Cardiac muscle cell (in vitro differentiated cells and primary cell): Measurements from ENCODE around the gene GDNF. TPM values are rescaled to one million over a fixed set of nuclear protein-coding genes. Genes with fewer than 3 reads are reported as not detected.
A peak's percentile ranks its signal among the peaks of the same experiment; 100 is the strongest.

ENCODE experiments used
- DNase-seq, 2 donors: peaks; one replicate each; pipeline versions ENCODE4 v3.0.0 to v3.0.0-alpha.2; 2010 to 2017; ENCODE audit warnings: low read depth in 1 of 2, low spot score in 1 of 2
- H3K27ac ChIP-seq: fragments of 200-600 bp; sonication (generic); 2 replicates; pipeline ENCODE4 v1.5.1; 2016
- H3K27me3 ChIP-seq: fragments of 200-600 bp; sonication (generic); 2 replicates; pipeline ENCODE4 v1.6.0; 2016; ENCODE audit warnings: control low read depth
- H3K36me3 ChIP-seq: fragments of 200-600 bp; sonication (generic); 2 replicates; pipeline ENCODE4 v1.5.1; 2016; ENCODE audit warnings: control low read depth
- H3K4me1 ChIP-seq: fragments of 200-600 bp; sonication (generic); 2 replicates; pipeline ENCODE4 v1.8.1; 2017; ENCODE audit warnings: low read depth, mild to moderate bottlenecking, mixed run types
- H3K4me3 ChIP-seq: fragments of 200-600 bp; sonication (generic); 2 replicates; pipeline ENCODE4 v1.5.1; 2016; ENCODE audit warnings: mild to moderate bottlenecking
- H3K9me3 ChIP-seq: fragments of 200-600 bp; sonication (generic); 2 replicates; pipeline ENCODE4 v1.5.1; 2017; ENCODE audit warnings: low read depth, mild to moderate bottlenecking, control low read depth
- CTCF ChIP-seq: IDR thresholded peaks from 2 replicates; pipeline ENCODE4 v1.5.1; 2012; ENCODE audit warnings: low read depth, mild to moderate bottlenecking, low read length
- polyA plus RNA-seq: library from polyadenylated mRNA; unstranded; fragments of >200 nt; fragmentation: Nextera tagmentation; extraction: Ambion mirVana; gene quantifications from 2 replicates; pipeline ENCODE4 v1.2.1, GENCODE V29; 2016
- total RNA-seq: library from RNA; depleted of rRNA; stranded (reverse); fragments of >200 nt; gene quantifications from 2 replicates; pipeline ENCODE4 v1.2.3, GENCODE V29; 2016

Gene GDNF
- total and polyA plus RNA-seq, 2 experiments from 2014 or later, result not detected

DNA sequence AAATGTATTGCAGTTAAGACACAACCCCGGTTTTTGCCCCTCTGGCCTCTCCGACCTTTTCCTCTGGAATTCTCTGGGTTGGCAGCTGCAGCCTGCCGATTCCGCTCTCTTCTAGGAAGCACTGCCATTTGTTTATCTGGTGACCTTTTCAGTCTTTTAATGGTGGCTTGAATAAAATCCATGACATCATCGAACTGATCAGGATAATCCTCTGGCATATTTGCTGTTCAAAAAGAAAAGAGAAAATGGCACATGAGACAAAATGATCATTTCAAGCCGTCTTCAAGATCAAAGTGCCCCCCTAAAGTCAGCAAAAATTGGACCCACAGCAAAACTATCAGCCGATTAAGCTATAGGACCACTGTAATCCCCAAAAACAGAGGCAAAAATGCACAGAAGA is 23.9 kb downstream of the GDNF start:
- Histone ChIP-seq H3K27ac (no peak overlapping the region), H3K4me3 (no peak overlapping the region), H3K36me3 (no peaks in the 10 kb centered on the region), H3K9me3 (no peaks in the 10 kb centered on the region), H3K4me1 (no peaks in the 10 kb centered on the region), H3K27me3 (no peaks in the 10 kb centered on the region)
- no peak for DNase-seq
- TF ChIP-seq CTCF, result no peak

GRCh38 chr5:37814699-37815098 is 25.1 kb downstream of the GDNF start:
- H3K27ac ChIP-seq, result no peak overlapping the region
- no peaks in the 10 kb centered on the region for H3K9me3 ChIP-seq
- H3K4me3 ChIP-seq, result no peak overlapping the region
- peak in 1 of 2 donors; percentile 53 for DNase-seq
- no peak for TF ChIP-seq CTCF
- H3K36me3 ChIP-seq, result no peaks in the 10 kb centered on the region
- H3K27me3 ChIP-seq, result no peaks in the 10 kb centered on the region
- H3K4me1 ChIP-seq, result no peaks in the 10 kb centered on the region

- no peak overlapping the region for H3K27ac ChIP-seq
- no peak overlapping the region for H3K4me3 ChIP-seq
- no peaks in the 10 kb centered on the region for H3K9me3 ChIP-seq
These were observed 27.5 kb downstream of the GDNF start for GRCh38 chr5:37812365-37812764.

DNA sequence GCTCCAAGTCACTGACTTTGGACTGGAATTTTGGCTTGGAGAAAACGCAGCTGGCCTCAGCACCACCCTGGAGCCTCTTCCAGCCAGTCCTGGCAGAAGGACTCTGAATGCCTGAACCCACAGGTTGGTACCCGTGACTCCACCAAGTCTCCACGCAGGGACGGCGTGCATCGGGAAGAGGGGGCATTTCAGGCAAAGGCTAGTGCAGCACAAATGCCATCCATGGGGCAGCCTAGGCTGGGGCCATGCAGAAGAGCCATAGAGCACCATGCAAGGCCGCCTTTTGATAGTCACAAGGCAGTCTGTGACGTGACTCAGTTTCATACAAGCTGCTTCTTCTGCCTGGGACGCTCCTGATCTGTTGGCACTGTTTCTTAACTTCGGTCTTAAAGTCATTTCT is 28.0 kb downstream of the GDNF start:
- no peaks in the 10 kb centered on the region for H3K4me1 ChIP-seq
- DNase-seq, result no peak
- no peak overlapping the region for H3K27ac ChIP-seq
- TF ChIP-seq CTCF, result no peak
- no peaks in the 10 kb centered on the region for H3K27me3 ChIP-seq
- no peaks in the 10 kb centered on the region for H3K9me3 ChIP-seq
- no peaks in the 10 kb centered on the region for H3K36me3 ChIP-seq
- H3K4me3 ChIP-seq, result no peak overlapping the region

More at GRCh38 chr5:37812365-37812764, 27.5 kb downstream of the GDNF start:
- H3K36me3 ChIP-seq, result no peaks in the 10 kb centered on the region
- TF ChIP-seq CTCF, result no peak
- no peaks in the 10 kb centered on the region for H3K27me3 ChIP-seq
- H3K4me1 ChIP-seq, result no peaks in the 10 kb centered on the region
- DNase-seq, result no peak

GRCh38 chr5:37810311-37810710 is 29.5 kb downstream of the GDNF start:
- no peak overlapping the region for H3K4me3 ChIP-seq
- no peak for DNase-seq
- H3K36me3 ChIP-seq, result no peaks in the 10 kb centered on the region
- no peaks in the 10 kb centered on the region for H3K4me1 ChIP-seq
- no peaks in the 10 kb centered on the region for H3K27me3 ChIP-seq
- no peaks in the 10 kb centered on the region for H3K9me3 ChIP-seq
- H3K27ac ChIP-seq, result no peak overlapping the region
- no peak for TF ChIP-seq CTCF

- DNase-seq, result no peak
- Histone ChIP-seq H3K4me1 (no peaks in the 10 kb centered on the region), H3K27ac (no peak overlapping the region), H3K4me3 (no peak overlapping the region), H3K27me3 (no peaks in the 10 kb centered on the region), H3K36me3 (no peaks in the 10 kb centered on the region), H3K9me3 (no peaks in the 10 kb centered on the region)
- TF ChIP-seq CTCF, result no peak
These were observed 30.9 kb downstream of the GDNF start for GRCh38 chr5:37808945-37809344.
